Loucy (cell line): ENCODE measurements around the gene GGPS1.

Experiments
- H2AFZ ChIP-seq: fragments of 200-600 bp; sonication (generic); 2 replicates; pipeline ENCODE4 v1.6.0; 2016; ENCODE audit warnings: antibody characterized with exemption, mild to moderate bottlenecking, low read length, moderate library complexity
- H3F3A ChIP-seq: fragments of 200-600 bp; 2 replicates; pipeline ENCODE4 v1.6.0; 2016; ENCODE audit warnings: antibody characterized with exemption, low read depth, mild to moderate bottlenecking
- H3K27me3 ChIP-seq: fragments of 200-600 bp; sonication (generic); 2 replicates; pipeline ENCODE4 v1.6.1; 2014; ENCODE audit warnings: low read length, mild to moderate bottlenecking; ENCODE audit not compliant: insufficient read depth, poor library complexity, severe bottlenecking
- H3K36me3 ChIP-seq: fragments of 200-600 bp; sonication (generic); 2 replicates; pipeline ENCODE4 v1.6.1; 2016; ENCODE audit warnings: low read length; ENCODE audit not compliant: insufficient read depth
- H3K4me1 ChIP-seq: fragments of 200-600 bp; sonication (generic); 2 replicates; pipeline ENCODE4 v1.5.1; 2014; ENCODE audit warnings: low read length, mild to moderate bottlenecking; ENCODE audit not compliant: insufficient read depth, poor library complexity, severe bottlenecking
- H3K4me2 ChIP-seq: fragments of 200-600 bp; sonication (generic); 2 replicates; pipeline ENCODE4 v1.6.0; 2014; ENCODE audit warnings: antibody characterized with exemption, low read length, low read depth, mild to moderate bottlenecking; ENCODE audit not compliant: poor library complexity, severe bottlenecking
- H3K4me3 ChIP-seq: fragments of 200-600 bp; sonication (generic); 2 replicates; pipeline ENCODE4 v1.5.1; 2014; ENCODE audit warnings: low read length, mild to moderate bottlenecking, mixed read lengths; ENCODE audit not compliant: poor library complexity, severe bottlenecking
- H3K79me2 ChIP-seq: fragments of 200-600 bp; sonication (generic); 2 replicates; pipeline ENCODE4 v1.6.1; 2014; ENCODE audit warnings: low read length; ENCODE audit not compliant: insufficient read depth
- H3K9ac ChIP-seq: fragments of 200-600 bp; sonication (generic); 2 replicates; pipeline ENCODE4 v1.6.0; 2014; ENCODE audit warnings: mild to moderate bottlenecking, low read depth, low read length, moderate library complexity; ENCODE audit not compliant: poor library complexity, severe bottlenecking
- H3K9me2 ChIP-seq: fragments of 200-600 bp; sonication (generic); replicated peaks from 2 replicates; pipeline ENCODE4 v1.6.1; 2016; ENCODE audit warnings: low read depth, low read length, mixed read lengths
- H3K9me3 ChIP-seq: fragments of 200-600 bp; sonication (generic); 2 replicates; pipeline ENCODE4 v1.6.1; 2014; ENCODE audit warnings: mild to moderate bottlenecking, antibody characterized with exemption, low read length, low read depth; ENCODE audit not compliant: insufficient read depth
- H4K20me1 ChIP-seq: fragments of 200-600 bp; sonication (generic); 2 replicates; pipeline ENCODE4 v1.6.0; 2014; ENCODE audit warnings: antibody characterized with exemption, low read length, mild to moderate bottlenecking; ENCODE audit not compliant: insufficient read depth, poor library complexity, severe bottlenecking
- EZH2phosphoT487 ChIP-seq: fragments of 200-600 bp; IDR thresholded peaks from 2 replicates; pipeline ENCODE4 v1.6.1; 2018; ENCODE audit warnings: antibody characterized with exemption, mild to moderate bottlenecking, moderate library complexity, borderline replicate concordance
- TF ChIP-seq, protein P1 (sequence below): fragments of 200-600 bp; sonication (generic); conservative IDR thresholded peaks from 2 replicates; pipeline ENCODE4 v1.5.1; 2014; ENCODE audit warnings: mild to moderate bottlenecking, antibody characterized with exemption, low read length

Gene GGPS1

DNA sequence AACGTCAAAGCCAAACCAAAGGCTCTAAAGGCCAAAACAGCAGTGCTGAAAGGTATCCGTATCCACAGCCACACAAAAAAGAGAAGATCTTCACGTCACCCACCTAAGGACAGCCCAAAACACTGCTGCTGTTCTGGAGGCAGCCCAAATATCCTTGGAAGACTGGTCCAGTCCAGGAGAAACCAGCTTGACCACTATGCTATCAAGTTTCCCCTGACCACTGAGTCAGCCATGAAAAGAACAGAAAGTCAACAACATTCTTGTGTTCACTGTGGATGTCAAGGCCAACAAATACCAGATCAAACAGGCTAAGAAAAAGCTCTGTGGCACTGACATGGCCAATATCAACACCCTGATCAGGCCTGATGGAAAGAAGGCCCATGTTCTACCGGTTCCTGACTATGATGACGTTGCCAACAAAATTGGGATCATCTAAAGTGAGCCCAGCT is 32.4 kb upstream of the GGPS1 start:
- Histone ChIP-seq H4K20me1 (peaks cover 70% of the 10 kb centered on the region), H3K36me3 (peaks cover 4% of the 10 kb centered on the region; the same call in 1 of the 2 replicates)

DNA sequence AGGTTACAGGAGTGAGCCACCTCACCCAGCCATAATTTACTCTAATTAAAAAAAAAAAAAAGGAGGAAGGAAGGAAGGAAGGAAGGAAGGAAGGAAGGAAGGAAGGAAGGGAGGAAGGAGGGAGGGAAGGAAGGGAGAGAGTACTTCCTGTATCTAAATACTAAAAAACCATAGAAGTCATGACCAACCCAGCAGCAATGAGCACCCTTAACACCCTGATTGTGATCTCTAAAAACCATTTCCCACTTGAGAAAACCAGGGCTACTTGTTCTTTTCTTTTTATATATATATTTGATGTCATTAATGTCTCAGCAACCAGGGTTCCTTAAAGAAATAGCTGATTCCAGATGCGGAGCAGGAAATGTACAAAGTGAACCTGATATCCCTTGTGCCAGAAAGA is 31.6 kb upstream of the GGPS1 start:
- Histone ChIP-seq H3K4me2 (peak overlapping the region; percentile 78), H3K9ac (no peak overlapping the region), H4K20me1 (peaks cover 73% of the 10 kb centered on the region), H3K9me2 (no peaks in the 10 kb centered on the region), H2AFZ (no peak overlapping the region), H3F3A (peaks cover 23% of the 10 kb centered on the region), H3K27me3 (no peaks in the 10 kb centered on the region), H3K4me1 (peaks cover 35% of the 10 kb centered on the region), H3K79me2 (peaks cover 89% of the 10 kb centered on the region), H3K4me3 (peak overlapping the region; percentile 65), H3K9me3 (peaks cover 4% of the 10 kb centered on the region; the same call in 1 of the 2 replicates), H3K36me3 (peaks cover 4% of the 10 kb centered on the region; the same call in 1 of the 2 replicates)
- TF ChIP-seq, protein P1, sequence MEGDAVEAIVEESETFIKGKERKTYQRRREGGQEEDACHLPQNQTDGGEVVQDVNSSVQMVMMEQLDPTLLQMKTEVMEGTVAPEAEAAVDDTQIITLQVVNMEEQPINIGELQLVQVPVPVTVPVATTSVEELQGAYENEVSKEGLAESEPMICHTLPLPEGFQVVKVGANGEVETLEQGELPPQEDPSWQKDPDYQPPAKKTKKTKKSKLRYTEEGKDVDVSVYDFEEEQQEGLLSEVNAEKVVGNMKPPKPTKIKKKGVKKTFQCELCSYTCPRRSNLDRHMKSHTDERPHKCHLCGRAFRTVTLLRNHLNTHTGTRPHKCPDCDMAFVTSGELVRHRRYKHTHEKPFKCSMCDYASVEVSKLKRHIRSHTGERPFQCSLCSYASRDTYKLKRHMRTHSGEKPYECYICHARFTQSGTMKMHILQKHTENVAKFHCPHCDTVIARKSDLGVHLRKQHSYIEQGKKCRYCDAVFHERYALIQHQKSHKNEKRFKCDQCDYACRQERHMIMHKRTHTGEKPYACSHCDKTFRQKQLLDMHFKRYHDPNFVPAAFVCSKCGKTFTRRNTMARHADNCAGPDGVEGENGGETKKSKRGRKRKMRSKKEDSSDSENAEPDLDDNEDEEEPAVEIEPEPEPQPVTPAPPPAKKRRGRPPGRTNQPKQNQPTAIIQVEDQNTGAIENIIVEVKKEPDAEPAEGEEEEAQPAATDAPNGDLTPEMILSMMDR = no peak
- TF ChIP-seq EZH2phosphoT487 = no peak

More for the DNA sequence above, 32.4 kb upstream of the GGPS1 start:
- no peak overlapping the region for H3K4me3 ChIP-seq
- peaks cover 87% of the 10 kb centered on the region for H3K79me2 ChIP-seq
- no peak overlapping the region for H3K9ac ChIP-seq
- TF ChIP-seq, protein P1 = no peak
- no peak for TF ChIP-seq EZH2phosphoT487
- H3K27me3 ChIP-seq = no peaks in the 10 kb centered on the region
- H3K4me1 ChIP-seq = peaks cover 35% of the 10 kb centered on the region
- no peak overlapping the region for H2AFZ ChIP-seq
- H3K9me3 ChIP-seq = peaks cover 4% of the 10 kb centered on the region; the same call in 1 of the 2 replicates
- peaks cover 23% of the 10 kb centered on the region for H3F3A ChIP-seq
- no peak overlapping the region for H3K4me2 ChIP-seq
- H3K9me2 ChIP-seq = no peaks in the 10 kb centered on the region

DNA sequence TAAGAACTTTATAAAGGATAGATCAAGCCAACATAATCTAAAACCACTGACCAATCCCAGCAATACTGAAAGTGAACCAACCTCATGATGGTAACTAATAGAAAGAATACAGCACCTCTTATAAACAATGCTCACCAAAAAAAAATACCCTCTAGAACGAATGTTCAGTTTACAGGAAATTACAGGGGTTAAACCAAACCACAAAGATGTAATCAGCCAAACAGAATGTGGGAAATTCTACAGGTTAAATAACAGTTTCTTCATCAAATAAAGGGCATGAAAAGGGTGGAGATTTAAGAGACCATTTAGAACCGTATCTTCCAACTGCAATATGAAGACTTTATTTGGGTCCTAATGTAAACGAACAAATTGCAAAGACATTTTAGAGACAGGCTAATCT is 30.8 kb upstream of the GGPS1 start:
- peaks cover 4% of the 10 kb centered on the region; the same call in 1 of the 2 replicates for H3K9me3 ChIP-seq
- H3K9ac ChIP-seq = peak overlapping the region; percentile 42
- no peaks in the 10 kb centered on the region for H3K9me2 ChIP-seq
- peak overlapping the region; percentile 78 for H3K4me2 ChIP-seq
- H3K4me1 ChIP-seq = peaks cover 35% of the 10 kb centered on the region
- peaks cover 89% of the 10 kb centered on the region for H3K79me2 ChIP-seq
- H3K36me3 ChIP-seq = peaks cover 4% of the 10 kb centered on the region; the same call in 1 of the 2 replicates
- peak overlapping the region; percentile 65 for H3K4me3 ChIP-seq
- no peaks in the 10 kb centered on the region for H3K27me3 ChIP-seq
- H3F3A ChIP-seq = peaks cover 23% of the 10 kb centered on the region
- H2AFZ ChIP-seq = no peak overlapping the region
- peaks cover 74% of the 10 kb centered on the region for H4K20me1 ChIP-seq
- no peak for TF ChIP-seq EZH2phosphoT487
- TF ChIP-seq, protein P1 = no peak
